Hepatocyte (in vitro differentiated cells): ENCODE results near the gene KIAA0513. TPM values are rescaled to one million over a fixed set of nuclear protein-coding genes. Genes with fewer than 3 reads are reported as not detected.

Source experiments
- DNase-seq: peaks from one replicate; pipeline ENCODE4 v3.0.0-alpha.2; 2016; ENCODE audit warnings: low spot score
- H2AFZ ChIP-seq: fragments of 200-600 bp; sonication (generic); 2 replicates; pipeline ENCODE4 v1.6.0; 2016; ENCODE audit warnings: antibody characterized with exemption, mild to moderate bottlenecking
- H3K27ac ChIP-seq: fragments of 200-600 bp; sonication (generic); 2 replicates; pipeline ENCODE4 v1.5.1; 2016; ENCODE audit warnings: mild to moderate bottlenecking
- H3K27me3 ChIP-seq: fragments of 200-600 bp; sonication (generic); 2 replicates; pipeline ENCODE4 v1.6.1; 2016
- H3K36me3 ChIP-seq: fragments of 200-600 bp; sonication (generic); replicated peaks from 2 replicates; pipeline ENCODE4 v1.5.1; 2016; ENCODE audit warnings: low read depth; ENCODE audit not compliant: insufficient read depth
- H3K4me1 ChIP-seq: fragments of 200-600 bp; sonication (generic); 2 replicates; pipeline ENCODE4 v1.5.1; 2016; ENCODE audit warnings: mild to moderate bottlenecking, moderate library complexity; ENCODE audit not compliant: insufficient read depth
- H3K4me2 ChIP-seq: fragments of 200-600 bp; sonication (generic); 2 replicates; pipeline ENCODE4 v1.6.0; 2016
- H3K4me3 ChIP-seq: fragments of 200-600 bp; sonication (generic); 2 replicates; pipeline ENCODE4 v1.5.1; 2016; ENCODE audit warnings: mild to moderate bottlenecking
- H3K79me2 ChIP-seq: fragments of 200-600 bp; sonication (generic); 2 replicates; pipeline ENCODE4 v1.6.0; 2017; ENCODE audit warnings: mild to moderate bottlenecking
- H3K9me2 ChIP-seq: fragments of 200-600 bp; sonication (generic); replicated peaks from 2 replicates; pipeline ENCODE4 v1.6.0; 2017; ENCODE audit warnings: mild to moderate bottlenecking; ENCODE audit not compliant: insufficient read depth
- H3K9me3 ChIP-seq: fragments of 200-600 bp; sonication (generic); 2 replicates; pipeline ENCODE4 v1.5.1; 2016; ENCODE audit warnings: low read depth, mild to moderate bottlenecking
- H4K20me1 ChIP-seq: fragments of 200-600 bp; sonication (generic); 2 replicates; pipeline ENCODE4 v1.6.0; 2016; ENCODE audit warnings: mild to moderate bottlenecking; ENCODE audit not compliant: insufficient read depth, poor library complexity, severe bottlenecking
- EZH2 ChIP-seq: fragments of 200-600 bp; sonication (generic); IDR thresholded peaks from 2 replicates; pipeline ENCODE4 v1.6.1; 2016; ENCODE audit warnings: antibody characterized with exemption, mild to moderate bottlenecking, borderline replicate concordance
- EZH2phosphoT487 ChIP-seq: fragments of 200-600 bp; sonication (generic); IDR thresholded peaks from one replicate; pipeline ENCODE4 v1.6.1; 2018; ENCODE audit warnings: antibody characterized with exemption, mild to moderate bottlenecking, low read depth, moderate library complexity; ENCODE audit not compliant: unreplicated experiment, severe bottlenecking
- WGBS: methylation state at CpG from one replicate; pipeline ENCODE4 v1.1.6; 2016; ENCODE audit warnings: low lambda C conversion rate; ENCODE audit errors: missing lambda C conversion rate; 5-methylcytosine and 5-hydroxymethylcytosine counted together
- polyA plus RNA-seq: library from polyadenylated mRNA; unstranded; fragments of >200 nt; fragmentation: Nextera tagmentation; extraction: Ambion mirVana; gene quantifications from 2 replicates; pipeline ENCODE4 v1.2.1, GENCODE V29; 2016
- total RNA-seq: library from RNA; depleted of rRNA; stranded (reverse); fragments of >200 nt; gene quantifications from 2 replicates; pipeline ENCODE4 v1.2.3, GENCODE V29; 2014
- TF ChIP-seq, protein P1 (sequence below): fragments of 200-600 bp; sonication (generic); IDR thresholded peaks from 2 replicates; pipeline ENCODE4 v1.5.1; 2016; ENCODE audit warnings: antibody characterized with exemption, mild to moderate bottlenecking; ENCODE audit not compliant: poor library complexity

KIAA0513 gene
- total and polyA plus RNA-seq, 2 experiments from 2014 or later, result 10.1 to 14.9 TPM

DNA sequence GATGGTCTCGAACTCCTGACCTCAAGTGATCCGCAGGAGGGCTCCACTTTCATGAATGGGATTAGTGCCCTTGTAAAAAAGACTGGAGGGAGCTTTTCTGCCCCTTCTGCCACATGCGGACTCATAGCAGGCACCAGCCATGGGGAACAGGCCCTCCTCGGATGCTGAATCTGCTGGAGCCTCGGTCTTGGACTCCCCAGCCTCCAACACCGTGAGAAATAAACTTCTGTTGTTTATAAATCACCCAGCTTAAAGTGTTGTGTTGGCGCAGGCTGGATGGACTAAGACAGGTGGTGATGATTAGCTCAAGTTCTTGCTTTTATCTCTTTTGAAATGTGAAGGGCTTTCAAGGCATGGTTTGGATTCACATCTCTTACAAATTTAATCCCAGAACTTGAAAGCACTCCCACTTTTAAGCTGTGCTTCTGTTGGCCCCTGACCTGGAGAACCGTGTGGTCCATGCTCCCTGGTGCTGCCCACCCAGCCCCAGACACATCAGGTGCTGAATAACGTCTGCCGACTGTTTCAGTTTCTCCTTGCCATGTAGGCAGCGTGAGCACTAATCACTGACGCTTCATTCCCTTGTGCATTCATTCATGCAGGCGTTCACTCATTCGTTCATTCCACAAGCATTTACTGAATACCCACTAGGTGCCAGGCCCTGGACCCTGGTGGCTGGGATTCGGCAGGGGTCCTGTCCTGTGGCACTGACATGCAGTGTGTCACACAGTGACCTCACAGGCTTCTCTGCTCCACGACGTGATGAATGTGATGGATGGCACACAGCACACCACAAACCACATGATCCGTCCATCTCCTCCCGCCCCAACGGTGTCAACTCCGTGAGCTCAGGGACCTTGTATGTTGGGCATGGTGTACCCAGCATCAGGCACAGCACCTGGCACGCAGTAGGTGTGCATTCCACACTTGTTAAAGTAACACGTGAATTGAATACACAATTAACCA lies 75.8 kb downstream of the KIAA0513 start:
- Histone ChIP-seq H3K27me3 (no peaks in the 10 kb centered on the region), H3K27ac (no peak overlapping the region), H3K4me3 (no peak overlapping the region), H3K4me1 (no peaks in the 10 kb centered on the region), H2AFZ (no peak overlapping the region), H3K9me3 (no peaks in the 10 kb centered on the region), H3K9me2 (no peaks in the 10 kb centered on the region), H3K4me2 (no peak overlapping the region), H4K20me1 (no peaks in the 10 kb centered on the region), H3K36me3 (no peaks in the 10 kb centered on the region), H3K79me2 (no peaks in the 10 kb centered on the region)
- DNase-seq, result no peak
- no peak for TF ChIP-seq EZH2
- TF ChIP-seq EZH2phosphoT487, result no peak
- TF ChIP-seq, protein P1, sequence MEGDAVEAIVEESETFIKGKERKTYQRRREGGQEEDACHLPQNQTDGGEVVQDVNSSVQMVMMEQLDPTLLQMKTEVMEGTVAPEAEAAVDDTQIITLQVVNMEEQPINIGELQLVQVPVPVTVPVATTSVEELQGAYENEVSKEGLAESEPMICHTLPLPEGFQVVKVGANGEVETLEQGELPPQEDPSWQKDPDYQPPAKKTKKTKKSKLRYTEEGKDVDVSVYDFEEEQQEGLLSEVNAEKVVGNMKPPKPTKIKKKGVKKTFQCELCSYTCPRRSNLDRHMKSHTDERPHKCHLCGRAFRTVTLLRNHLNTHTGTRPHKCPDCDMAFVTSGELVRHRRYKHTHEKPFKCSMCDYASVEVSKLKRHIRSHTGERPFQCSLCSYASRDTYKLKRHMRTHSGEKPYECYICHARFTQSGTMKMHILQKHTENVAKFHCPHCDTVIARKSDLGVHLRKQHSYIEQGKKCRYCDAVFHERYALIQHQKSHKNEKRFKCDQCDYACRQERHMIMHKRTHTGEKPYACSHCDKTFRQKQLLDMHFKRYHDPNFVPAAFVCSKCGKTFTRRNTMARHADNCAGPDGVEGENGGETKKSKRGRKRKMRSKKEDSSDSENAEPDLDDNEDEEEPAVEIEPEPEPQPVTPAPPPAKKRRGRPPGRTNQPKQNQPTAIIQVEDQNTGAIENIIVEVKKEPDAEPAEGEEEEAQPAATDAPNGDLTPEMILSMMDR, result no peak
- WGBS, result 82% methylated on average over 23 of the region's 23 CpGs

DNA sequence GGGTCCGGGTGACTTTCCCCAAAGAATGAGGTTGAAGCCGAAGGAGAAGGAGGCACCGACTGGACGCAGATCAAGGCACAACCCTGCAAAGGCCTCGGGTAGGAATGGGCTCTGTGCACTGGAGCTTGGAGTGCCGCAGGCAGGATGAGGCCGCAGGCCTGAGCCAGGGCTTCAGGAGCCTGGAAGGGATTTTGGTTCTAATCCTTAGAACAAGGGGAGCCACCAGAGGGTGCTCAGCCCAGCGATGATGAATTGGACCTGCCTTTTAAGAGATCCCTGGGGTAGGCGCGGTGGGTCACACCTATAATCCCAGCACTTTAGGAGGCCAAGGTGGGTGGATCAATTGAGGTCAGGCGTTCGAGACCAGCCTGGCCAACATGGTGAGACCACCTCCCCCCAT lies 76.6 kb downstream of the KIAA0513 start:
- Histone ChIP-seq H3K4me1 (no peaks in the 10 kb centered on the region), H3K9me2 (no peaks in the 10 kb centered on the region), H3K4me2 (no peak overlapping the region), H4K20me1 (no peaks in the 10 kb centered on the region), H2AFZ (no peak overlapping the region), H3K9me3 (no peaks in the 10 kb centered on the region), H3K79me2 (no peaks in the 10 kb centered on the region), H3K27me3 (no peaks in the 10 kb centered on the region), H3K4me3 (no peak overlapping the region), H3K36me3 (no peaks in the 10 kb centered on the region), H3K27ac (no peak overlapping the region)
- 84% methylated on average over 12 of the region's 12 CpGs for WGBS
- TF ChIP-seq EZH2phosphoT487 (no peak), EZH2 (no peak)
- TF ChIP-seq, protein P1, result no peak
- no peak for DNase-seq

DNA sequence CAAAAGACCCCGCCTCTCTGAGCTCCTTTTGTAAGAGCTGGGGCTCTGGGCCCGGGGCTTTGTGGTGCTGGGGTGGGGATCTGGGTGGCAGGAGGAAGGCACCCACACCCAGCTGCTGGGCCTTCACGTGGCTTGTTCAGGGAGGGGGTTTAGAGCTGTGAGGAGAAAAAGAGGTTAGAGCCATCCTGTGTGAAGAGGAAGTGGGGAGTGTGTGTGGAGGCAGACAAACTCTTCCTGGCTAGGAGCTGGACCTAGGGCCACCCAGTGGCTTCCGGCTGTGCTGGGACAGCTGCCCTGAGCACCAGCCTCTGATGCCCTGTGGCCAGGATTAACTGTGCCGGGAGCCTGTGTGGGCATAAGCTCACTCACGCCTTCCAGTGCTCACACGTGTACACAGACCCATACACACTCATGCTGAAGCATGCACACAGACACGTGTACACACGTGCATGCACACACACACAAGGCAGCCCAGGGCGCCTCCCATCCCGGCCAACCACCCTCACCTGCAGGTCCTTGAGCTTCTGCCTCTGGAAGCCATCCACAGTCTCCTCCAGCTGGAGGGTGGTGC lies 77.3 kb downstream of the KIAA0513 start:
- no peaks in the 10 kb centered on the region for H3K36me3 ChIP-seq
- H3K79me2 ChIP-seq, result no peaks in the 10 kb centered on the region
- H2AFZ ChIP-seq, result no peak overlapping the region
- H3K9me2 ChIP-seq, result no peaks in the 10 kb centered on the region
- no peaks in the 10 kb centered on the region for H4K20me1 ChIP-seq
- H3K9me3 ChIP-seq, result no peaks in the 10 kb centered on the region
- H3K4me3 ChIP-seq, result no peak overlapping the region
- TF ChIP-seq, protein P1, result no peak
- TF ChIP-seq EZH2phosphoT487, result no peak
- TF ChIP-seq EZH2, result no peak
- H3K4me1 ChIP-seq, result no peaks in the 10 kb centered on the region
- 87% methylated on average over 11 of the region's 11 CpGs for WGBS
- no peak overlapping the region for H3K4me2 ChIP-seq
- no peaks in the 10 kb centered on the region for H3K27me3 ChIP-seq
- no peak overlapping the region for H3K27ac ChIP-seq
- DNase-seq, result no peak
